Mucosa of descending colon (tissue), 3 donors: ENCODE measurements around the gene GNAS. TPM values are rescaled to one million over a fixed set of nuclear protein-coding genes. Genes with fewer than 3 reads are reported as not detected.

Source experiments
- ATAC-seq: fragments of 200-7000 bp; cut with Tn5 transposase; one replicate; pipeline ENCODE4 v1.9.1; 2020; ENCODE audit warnings: mild to moderate bottlenecking, moderate library complexity
- DNase-seq, 3 donors: peaks; one replicate each; pipeline ENCODE4 v3.0.0-alpha.2; 2020
- H3K36me3 ChIP-seq: fragments of 200-600 bp; one replicate; pipeline ENCODE4 v1.8.0; 2021; ENCODE audit warnings: low read depth, mild to moderate bottlenecking
- H3K4me1 ChIP-seq: fragments of 200-600 bp; one replicate; pipeline ENCODE4 v1.8.0; 2021; ENCODE audit warnings: low read depth, mild to moderate bottlenecking
- H3K4me3 ChIP-seq: fragments of 200-600 bp; one replicate; pipeline ENCODE4 v1.8.0; 2021; ENCODE audit warnings: mild to moderate bottlenecking
- H3K9me3 ChIP-seq: fragments of 200-600 bp; one replicate; pipeline ENCODE4 v1.8.0; 2021; ENCODE audit warnings: mild to moderate bottlenecking
- CTCF ChIP-seq: fragments of 200-600 bp; IDR thresholded peaks from one replicate; pipeline ENCODE4 v1.8.0; 2022; ENCODE audit warnings: antibody characterized with exemption, mild to moderate bottlenecking
- intact Hi-C, 2 donors: fragments of 100-400 bp; cut with DNase I in 1 of 2; cut with micrococcal nuclease in 1 of 2; formaldehyde crosslinking; loops; one replicate each; pipeline versions ENCODE4 v1.11.0 to v1.11.1; 2022; cut with DNase I, micrococcal nuclease
- total RNA-seq, 3 donors: library from RNA; stranded (reverse); fragmentation: NEBNext Ultra II Directional in 2 of 3; extraction: Animal tissue kit (Norgen Biotek cat#: 25700) in 2 of 3; gene quantifications; one replicate each; pipeline versions ENCODE4 v1.2.1 to v1.2.4, GENCODE V29; 2021 to 2023
- donor health status: DM: no; HTN: no; CAD: no; lungs with moderate emphysema.
- donor health status: DM: no; HTN: no; CAD: no.
- donor health status: DM: no; HTN: yes; CAD: no.

The GNAS gene
- total RNA-seq, 3 donors from 2014 or later: 583 to 659 (median 632) TPM

- DNase-seq: no peak
- TF ChIP-seq CTCF: no peak
- no peak overlapping the region for H3K4me3 ChIP-seq
- intact Hi-C loops: no loop called here
- no peaks in the 10 kb centered on the region for H3K4me1 ChIP-seq
- no peak for ATAC-seq
- no peaks in the 10 kb centered on the region for H3K9me3 ChIP-seq
- no peaks in the 10 kb centered on the region for H3K36me3 ChIP-seq
These were observed 10.7 kb downstream of the GNAS start for GRCh38 chr20:58863044-58863790.

- H3K36me3 ChIP-seq: no peaks in the 10 kb centered on the region
- TF ChIP-seq CTCF: no peak
- ATAC-seq (no peak), DNase-seq (no peak)
- no peaks in the 10 kb centered on the region for H3K4me1 ChIP-seq
- H3K9me3 ChIP-seq: no peaks in the 10 kb centered on the region
- intact Hi-C loops: no loop called here
- no peak overlapping the region for H3K4me3 ChIP-seq
These were observed 11.8 kb downstream of the GNAS start for GRCh38 chr20:58864346-58864745.

GRCh38 chr20:58865843-58866242 lies 13.3 kb downstream of the GNAS start:
- no peak for TF ChIP-seq CTCF
- Histone ChIP-seq H3K36me3 (no peaks in the 10 kb centered on the region), H3K4me3 (no peak overlapping the region), H3K4me1 (no peaks in the 10 kb centered on the region), H3K9me3 (no peaks in the 10 kb centered on the region)
- intact Hi-C loops: no loop called here
- ATAC-seq (no peak), DNase-seq (no peak)

GRCh38 chr20:58867211-58867610 lies 14.7 kb downstream of the GNAS start:
- Histone ChIP-seq H3K9me3 (no peaks in the 10 kb centered on the region), H3K4me3 (no peak overlapping the region), H3K36me3 (no peaks in the 10 kb centered on the region), H3K4me1 (no peaks in the 10 kb centered on the region)
- intact Hi-C loops: no loop called here
- TF ChIP-seq CTCF: no peak
- no peak for DNase-seq
- no peak for ATAC-seq

GRCh38 chr20:58868795-58869194 lies 16.3 kb downstream of the GNAS start:
- Histone ChIP-seq H3K36me3 (no peaks in the 10 kb centered on the region), H3K9me3 (no peaks in the 10 kb centered on the region), H3K4me1 (no peaks in the 10 kb centered on the region), H3K4me3 (no peak overlapping the region)
- ATAC-seq (no peak), DNase-seq (no peak)
- intact Hi-C loops: no loop called here
- TF ChIP-seq CTCF: no peak
